Upper lobe of left lung (tissue), 6 donors: Measurements from ENCODE around the gene HACD4. TPM values are rescaled to one million over a fixed set of nuclear protein-coding genes. Genes with fewer than 3 reads are reported as not detected.

Experiments used
- ATAC-seq, 2 donors: fragments of 200-7000 bp; cut with Tn5 transposase; one replicate each; pipeline ENCODE4 v1.9.1; 2022; ENCODE audit warnings: mild to moderate bottlenecking in 2 of 2, moderate library complexity in 2 of 2; ENCODE audit not compliant: low FRiP score in 2 of 2
- DNase-seq, 2 donors: peaks; one replicate each; pipeline ENCODE4 v3.0.0-alpha.2; 2019 to 2020
- H3K27ac ChIP-seq, 4 donors: fragments of 200-600 bp; sonication (generic); one replicate each; pipeline ENCODE4 v1.5.1; 2016 to 2019
- H3K27me3 ChIP-seq, 4 donors: fragments of 200-600 bp; sonication (generic); one replicate each; pipeline ENCODE4 v1.5.1; 2017 to 2019
- H3K36me3 ChIP-seq, 4 donors: fragments of 200-600 bp; sonication (generic); one replicate each; pipeline ENCODE4 v1.5.1; 2016 to 2019
- H3K4me1 ChIP-seq, 4 donors: fragments of 200-600 bp; sonication (generic); one replicate each; pipeline ENCODE4 v1.5.1; 2018 to 2019
- H3K4me3 ChIP-seq, 4 donors: fragments of 200-600 bp; sonication (generic); one replicate each; pipeline ENCODE4 v1.5.1; 2017 to 2019; ENCODE audit warnings: mild to moderate bottlenecking in 2 of 4, moderate library complexity in 1 of 4
- H3K9me3 ChIP-seq, 4 donors: fragments of 200-600 bp; sonication (generic); one replicate each; pipeline ENCODE4 v1.5.1; 2018 to 2019
- CTCF ChIP-seq, 6 experiments: fragments of 450-650 bp in 4 of 6; fragments of 200-600 bp in 2 of 6; sonication (generic) in 2 of 6; IDR thresholded peaks; one replicate each; pipeline ENCODE4 v1.5.1; 2016 to 2019; ENCODE audit warnings: antibody characterized with exemption in 6 of 6
- EP300 ChIP-seq, 4 donors: sonication (generic); formaldehyde crosslinking; IDR thresholded peaks; one replicate each; pipeline ENCODE4 v1.5.1; 2017; ENCODE audit warnings: antibody characterized with exemption in 4 of 4, control low read depth in 2 of 4
- POLR2A ChIP-seq, 4 donors: fragments of 450-650 bp; IDR thresholded peaks; one replicate each; pipeline ENCODE4 v1.5.1; 2016 to 2017; ENCODE audit warnings: antibody characterized with exemption in 4 of 4, mild to moderate bottlenecking in 2 of 4
- POLR2AphosphoS5 ChIP-seq, 2 donors: sonication (generic); formaldehyde crosslinking; IDR thresholded peaks; one replicate each; pipeline ENCODE4 v1.5.1; 2017; ENCODE audit warnings: antibody characterized with exemption in 2 of 2
- WGBS, 2 donors: methylation state at CpG; one replicate each; pipeline ENCODE4 v1.1.5; 2017 to 2018; 5-methylcytosine and 5-hydroxymethylcytosine counted together
- total RNA-seq, 6 donors: library from RNA; depleted of rRNA in 4 of 6; stranded (reverse); fragments of >200 nt in 4 of 6; gene quantifications; one replicate each; pipeline versions ENCODE4 v1.1.0 to v1.2.1, GENCODE V29; 2016 to 2021
- donor health status: DM: no; HTN: no; CAD: no; lungs with moderate emphysema.
- donor health status: DM: no; HTN: yes; CAD: no; lungs with severe emphysema.

HACD4 gene
- 10 to 100 TPM in 2 of 6 donors, 1 to 10 TPM in 4; 2.7 to 17.7 (median 7.3) TPM for total RNA-seq

DNA sequence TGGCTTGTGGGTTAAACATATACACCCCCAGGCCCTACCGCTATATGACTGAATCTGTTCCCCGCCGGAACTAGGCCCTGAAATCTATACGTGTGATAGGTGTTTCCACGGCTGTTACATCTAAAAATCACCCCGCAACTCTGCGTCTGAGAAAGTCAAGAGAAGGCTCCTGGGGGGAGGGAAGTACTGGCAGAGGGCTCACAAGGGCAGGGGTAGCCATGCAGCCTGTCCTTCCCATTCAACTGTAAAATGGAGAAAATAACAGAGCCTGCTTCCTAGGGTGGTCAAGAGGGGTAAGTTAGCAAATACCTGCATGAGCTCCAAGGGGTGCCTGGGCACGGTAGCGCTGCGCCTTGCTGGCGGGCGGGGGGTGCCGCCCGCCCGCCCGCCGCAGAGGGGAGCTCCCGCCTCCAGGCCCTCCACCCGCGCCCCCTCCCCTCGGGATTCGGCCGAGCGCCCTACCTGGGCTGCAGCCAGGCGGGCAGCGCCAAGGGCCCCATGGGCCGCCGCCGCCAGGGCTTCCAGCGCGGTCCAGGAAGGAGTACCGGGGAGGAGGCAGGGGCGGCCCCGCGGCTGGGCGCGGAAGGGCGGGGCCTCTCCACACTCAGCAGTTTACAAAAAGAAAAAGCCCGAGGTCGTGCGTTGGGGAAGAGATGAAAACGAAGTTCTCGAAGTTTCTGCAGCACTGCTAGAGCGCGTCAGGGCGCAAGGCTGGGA, at the start of gene HACD4:
Gene HACD4 (minus strand): TSS at position 550 of the 717 bp plus-strand sequence. CDS start 50 bp downstream, at position 500.
- H3K4me3 ChIP-seq: peak within 1 kb of the TSS; percentile 57 to 75 (median 69)
- H3K4me1 ChIP-seq: peaks cover 4 to 29% (median 17%) of the 10 kb centered on the region in 4 donors
- peak within 1 kb of the TSS; percentile 71 to 96 (median 85) for H3K27ac ChIP-seq
- ATAC-seq: peak; percentile 88 to 94
- H3K36me3 ChIP-seq: no peaks in the 10 kb centered on the region
- WGBS, 2 donors: 5 to 16% methylated on average over 18 to 35 of the region's 46 CpGs
- TF ChIP-seq POLR2A (IDR thresholded peaks at IDR 0.05): peak in 1 of 4 donors; percentile 40
- no peak for TF ChIP-seq EP300 (IDR thresholded peaks at IDR 0.05)
- peak in 1 of 2 donors; percentile 19 for TF ChIP-seq POLR2AphosphoS5 (IDR thresholded peaks at IDR 0.05)
- TF ChIP-seq CTCF (IDR thresholded peaks at IDR 0.05): no peak
- no peaks in the 10 kb centered on the region for H3K27me3 ChIP-seq
- DNase-seq: peak; percentile 80 to 94
- H3K9me3 ChIP-seq: no peaks in the 10 kb centered on the region

GRCh38 chr9:21080793-21081192, 49.4 kb upstream of the HACD4 start:
- no peaks in the 10 kb centered on the region for H3K9me3 ChIP-seq
- H3K27me3 ChIP-seq: no peaks in the 10 kb centered on the region
- H3K4me1 ChIP-seq: peaks cover 0 to 5% (median 0%) of the 10 kb centered on the region in 4 donors
- WGBS, 2 donors: 91 to 100% methylated on average over 1 of the region's 1 CpG
- ATAC-seq: no peak
- no peak for DNase-seq
- no peak overlapping the region for H3K4me3 ChIP-seq
- TF ChIP-seq EP300 (IDR thresholded peaks at IDR 0.05) (no peak), CTCF (IDR thresholded peaks at IDR 0.05) (no peak), POLR2A (IDR thresholded peaks at IDR 0.05) (no peak), POLR2AphosphoS5 (IDR thresholded peaks at IDR 0.05) (no peak)
- no peaks in the 10 kb centered on the region for H3K36me3 ChIP-seq
- H3K27ac ChIP-seq: no peak overlapping the region

DNA sequence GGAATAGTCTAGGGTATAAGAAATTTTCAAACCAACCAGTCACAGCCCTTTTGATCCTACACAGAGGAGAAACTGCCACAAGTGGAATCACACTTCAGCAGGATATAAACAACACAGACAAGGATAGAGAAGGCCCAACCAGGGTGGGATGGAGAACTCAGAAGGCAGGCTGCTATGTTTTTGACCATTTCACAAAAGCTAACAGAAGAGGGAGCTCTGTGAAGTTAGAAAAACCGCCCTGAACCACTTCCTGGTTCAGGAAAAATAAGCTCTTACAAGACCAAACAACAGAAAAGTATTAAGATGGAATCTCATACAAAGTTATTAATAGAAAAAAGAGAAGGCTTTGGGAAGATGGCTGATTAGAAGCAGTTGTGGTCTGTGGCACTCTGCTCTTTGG, 47.3 kb upstream of the HACD4 start:
- DNase-seq: no peak
- Histone ChIP-seq H3K4me3 (no peak overlapping the region), H3K9me3 (no peaks in the 10 kb centered on the region), H3K27ac (no peak overlapping the region), H3K4me1 (peaks cover 0 to 5% (median 0%) of the 10 kb centered on the region in 4 donors), H3K36me3 (no peaks in the 10 kb centered on the region), H3K27me3 (no peaks in the 10 kb centered on the region)
- TF ChIP-seq POLR2AphosphoS5 (IDR thresholded peaks at IDR 0.05) (no peak), POLR2A (IDR thresholded peaks at IDR 0.05) (no peak), CTCF (IDR thresholded peaks at IDR 0.05) (no peak), EP300 (IDR thresholded peaks at IDR 0.05) (no peak)
- no peak for ATAC-seq
- 72 to 83% methylated on average over 1 of the region's 1 CpG for WGBS, 2 donors

DNA sequence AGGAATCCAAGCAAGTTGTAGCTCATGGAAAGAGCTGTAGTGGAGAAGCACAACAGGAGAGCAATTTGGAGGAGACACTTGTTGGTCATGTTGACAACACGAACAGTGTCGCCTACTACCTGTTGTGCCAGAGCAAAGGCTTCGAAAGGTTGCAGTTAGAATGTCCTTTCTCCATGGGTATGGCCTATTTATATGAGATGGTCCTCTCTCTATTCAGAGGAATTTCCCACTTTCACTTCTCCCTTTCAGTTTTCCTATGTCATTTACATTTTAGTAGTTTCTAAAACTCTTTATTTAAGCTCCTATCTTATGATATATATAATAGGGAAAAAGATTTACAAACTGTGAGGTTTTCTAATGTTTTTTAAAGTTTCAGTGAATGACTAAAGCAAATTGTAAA, 46.3 kb upstream of the HACD4 start, which contains the start of gene IFNB1:
Gene IFNB1 (minus strand): TSS at position 162 of the 400 bp plus-strand sequence. CDS start 73 bp downstream, at position 89.
- Histone ChIP-seq H3K4me3 (no peak within 1 kb of the TSS), H3K27ac (no peak within 1 kb of the TSS), H3K27me3 (no peaks in the 10 kb centered on the region), H3K9me3 (no peaks in the 10 kb centered on the region), H3K4me1 (peaks cover 0 to 5% (median 0%) of the 10 kb centered on the region in 4 donors), H3K36me3 (no peaks in the 10 kb centered on the region)
- 83 to 92% methylated on average over 3 of the region's 3 CpGs for WGBS, 2 donors
- no peak for ATAC-seq
- DNase-seq: no peak
- TF ChIP-seq POLR2AphosphoS5 (IDR thresholded peaks at IDR 0.05): no peak
- TF ChIP-seq EP300 (IDR thresholded peaks at IDR 0.05): no peak
- no peak for TF ChIP-seq POLR2A (IDR thresholded peaks at IDR 0.05)
- no peak for TF ChIP-seq CTCF (IDR thresholded peaks at IDR 0.05)
